B cell (primary cell): ENCODE results near the gene IGFBP7. TPM values are rescaled to one million over a fixed set of nuclear protein-coding genes. Genes with fewer than 3 reads are reported as not detected.

ENCODE experiments used
- ATAC-seq: fragments of 200-7000 bp; cut with Tn5 transposase; one replicate; pipeline ENCODE4 v1.10.0; 2021; ENCODE audit warnings: low read depth, mild to moderate bottlenecking, moderate number of reproducible peaks, moderate library complexity
- CTCF ChIA-PET: fragments of 350-600 bp; sonication (Branson Sonifier 250); formaldehyde crosslinking; loops from one replicate; lab custom pipeline; 2021; ENCODE audit warnings: antibody characterized with exemption, inconsistent platforms; lab: Charles Lee
- POLR2A ChIA-PET: fragments of 350-600 bp; sonication (Branson Sonifier 250); formaldehyde crosslinking; loops from one replicate; lab custom pipeline; 2021; ENCODE audit warnings: antibody characterized with exemption; lab: Charles Lee
- DNase-seq: peaks from one replicate; pipeline ENCODE4 v3.0.0; 2013
- H2AFZ ChIP-seq: 2 replicates; pipeline ENCODE4 v1.6.1; 2012; ENCODE audit warnings: mild to moderate bottlenecking, low read depth, low read length; ENCODE audit not compliant: insufficient read depth, poor library complexity, severe bottlenecking
- H3K27ac ChIP-seq, 2 donors: 1 replicate in 1 of 2; 2 replicates in 1 of 2; pipeline ENCODE4 v1.5.1; 2012 to 2013; ENCODE audit warnings: low read length in 2 of 2, mild to moderate bottlenecking in 2 of 2, moderate library complexity in 1 of 2
- H3K27me3 ChIP-seq, 4 experiments: fragments of 200-600 bp in 1 of 4; sonication (generic) in 1 of 4; replicated peaks in 1 of 4; 1 replicate in 2 of 4; 2 replicates in 2 of 4; pipeline versions ENCODE4 v1.6.1 to v1.7.0; 2013 to 2016; ENCODE audit warnings: low read length in 3 of 4, mild to moderate bottlenecking in 2 of 4, mixed read lengths in 1 of 4, moderate library complexity in 1 of 4; ENCODE audit not compliant: insufficient read depth in 4 of 4, control insufficient read depth in 3 of 4; ENCODE audit errors: control extremely low read depth in 1 of 4
- H3K36me3 ChIP-seq, 2 experiments: replicated peaks in 1 of 2; 1 replicate in 1 of 2; 2 replicates in 1 of 2; pipeline versions ENCODE4 v1.6.1 to v1.7.1; 2013; ENCODE audit warnings: low read length in 1 of 2; ENCODE audit not compliant: insufficient read depth in 2 of 2, control insufficient read depth in 1 of 2; ENCODE audit errors: control extremely low read depth in 1 of 2, extremely low read depth in 1 of 2
- H3K4me1 ChIP-seq, 2 donors: fragments of 200-600 bp in 1 of 2; sonication (generic) in 1 of 2; 1 replicate in 1 of 2; 2 replicates in 1 of 2; pipeline versions ENCODE4 v1.5.1 to v1.6.1; 2013 to 2017; ENCODE audit warnings: low read length in 2 of 2; ENCODE audit not compliant: control insufficient read depth in 2 of 2, insufficient read depth in 2 of 2
- H3K4me2 ChIP-seq: replicated peaks from 2 replicates; pipeline ENCODE3; 2012; ENCODE audit warnings: mild to moderate bottlenecking, low read depth, low read length; ENCODE audit not compliant: poor library complexity, severe bottlenecking
- H3K4me3 ChIP-seq, 5 experiments: fragments of 200-600 bp in 1 of 5; sonication (generic) in 1 of 5; 1 replicate in 3 of 5; 2 replicates in 2 of 5; pipeline versions ENCODE4 v1.5.1 to v1.7.0; 2011 to 2016; ENCODE audit warnings: low read length in 4 of 5, mild to moderate bottlenecking in 4 of 5, low read depth in 2 of 5, control low read depth in 1 of 5, moderate library complexity in 1 of 5; ENCODE audit not compliant: insufficient read depth in 1 of 5; ENCODE audit errors: control extremely low read depth in 1 of 5, extremely low read depth in 1 of 5
- H3K79me2 ChIP-seq: fragments of 200-600 bp; sonication (generic); one replicate; pipeline ENCODE4 v1.6.0; 2016; ENCODE audit warnings: low read length; ENCODE audit not compliant: control insufficient read depth, insufficient read depth
- H3K9ac ChIP-seq: fragments of 200-600 bp; sonication (generic); 2 replicates; pipeline ENCODE4 v1.6.1; 2017; ENCODE audit warnings: mild to moderate bottlenecking, low read length, moderate library complexity
- H3K9me3 ChIP-seq, 3 donors: one replicate each; pipeline versions ENCODE4 v1.6.1 to v1.7.1; 2013; ENCODE audit warnings: low read length in 2 of 3; ENCODE audit not compliant: control insufficient read depth in 2 of 3, insufficient read depth in 1 of 3; ENCODE audit errors: control extremely low read depth in 1 of 3
- H4K20me1 ChIP-seq: 2 replicates; pipeline ENCODE4 v1.6.0; 2012; ENCODE audit warnings: mild to moderate bottlenecking, low read length; ENCODE audit not compliant: insufficient read depth, control insufficient read depth, poor library complexity, severe bottlenecking
- H3K27ac Mint-ChIP-seq: one replicate; pipeline ENCODE4 v1.8.0; 2021; ENCODE audit warnings: mixed read lengths
- H3K27me3 Mint-ChIP-seq: one replicate; pipeline ENCODE4 v1.8.0; 2021; ENCODE audit warnings: mixed read lengths
- H3K4me1 Mint-ChIP-seq: one replicate; pipeline ENCODE4 v1.8.0; 2021; ENCODE audit warnings: mixed read lengths
- H3K4me3 Mint-ChIP-seq: one replicate; pipeline ENCODE4 v1.8.0; 2021; ENCODE audit warnings: mixed read lengths
- H3K9me3 Mint-ChIP-seq: one replicate; pipeline ENCODE4 v1.8.0; 2022; ENCODE audit warnings: mixed read lengths; ENCODE audit not compliant: insufficient read depth
- EZH2 ChIP-seq: IDR thresholded peaks from 2 replicates; pipeline ENCODE4 v1.6.1; 2012; ENCODE audit warnings: borderline replicate concordance, low read depth, mild to moderate bottlenecking, moderate library complexity, low read length; ENCODE audit not compliant: insufficient read depth, poor library complexity, severe bottlenecking
- WGBS: methylation state at CpG from one replicate; pipeline ENCODE4 v1.1.5; 2013; ENCODE audit warnings: missing lambda C conversion rate; ENCODE audit not compliant: insufficient coverage; 5-methylcytosine and 5-hydroxymethylcytosine counted together
- intact Hi-C: fragments of 100-400 bp; cut with micrococcal nuclease; formaldehyde crosslinking; loops from one replicate; pipeline ENCODE4 v1.10.0; 2022
- polyA plus RNA-seq: library from polyadenylated mRNA; depleted of rRNA; stranded (reverse); fragments of >200 nt; gene quantifications from 2 replicates; pipeline ENCODE4 v1.2.3, GENCODE V29; 2012
- total RNA-seq, 2 donors: library from RNA; stranded (reverse); fragments of 120-200 nt in 1 of 2; gene quantifications; 1 replicate in 1 of 2; 2 replicates in 1 of 2; pipeline versions ENCODE4 v1.2.3 to v1.2.4, GENCODE V29; 2013 to 2022
- TF ChIP-seq, protein P1 (sequence below): fragments of 200-600 bp; IDR thresholded peaks from one replicate; pipeline ENCODE4 v1.8.0; 2022; ENCODE audit warnings: antibody characterized with exemption, mild to moderate bottlenecking

IGFBP7 gene
- total and polyA plus RNA-seq, 2 donors (not counting 1 experiment from before 2014, with no cell fraction given) = 0.37 TPM; not detected in 1

DNA sequence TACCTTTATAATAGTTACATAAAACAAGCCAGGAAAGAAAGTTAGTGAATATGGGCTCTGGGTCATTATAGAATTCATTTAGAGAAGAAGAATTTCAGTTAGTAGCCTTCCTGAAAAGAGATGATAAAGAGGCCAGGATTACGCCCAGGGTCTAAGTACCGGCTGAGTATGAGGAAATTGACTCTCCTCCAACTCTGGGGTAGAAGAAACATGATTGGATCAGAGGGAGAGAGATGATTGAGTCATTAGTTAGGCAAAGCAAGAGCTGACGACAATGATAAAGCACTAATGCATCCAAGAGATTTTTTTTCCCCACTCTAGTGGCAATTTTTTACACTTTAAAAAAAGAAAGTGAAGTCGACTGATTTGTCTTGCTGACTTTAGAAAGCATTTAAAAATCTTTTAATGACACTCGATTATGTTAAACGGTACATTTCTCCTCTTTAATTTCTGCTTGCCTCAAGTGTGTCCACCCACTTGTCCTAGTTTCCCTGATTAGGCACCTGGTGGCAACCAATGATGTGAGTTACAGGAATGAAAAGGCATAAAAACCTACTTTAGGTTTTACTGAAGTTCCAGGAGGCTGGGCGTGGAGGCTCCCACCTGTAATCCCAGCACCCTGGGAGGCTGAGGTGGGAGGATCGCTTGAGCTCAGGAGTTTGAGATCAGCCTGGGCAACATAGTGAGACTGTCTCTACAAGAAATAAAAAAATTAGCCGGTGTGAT, 37.3 kb upstream of the IGFBP7 start:
- intact Hi-C loops = no loop called here
- whole genome bisulfite sequencing = 97% methylated on average over 5 of the region's 9 CpGs
- Histone ChIP-seq H3K27me3 (no peaks in the 10 kb centered on the region), H3K79me2 (no peaks in the 10 kb centered on the region), H3K4me1 (no peaks in the 10 kb centered on the region), H3K4me2 (no peak overlapping the region), H3K9ac (no peak overlapping the region), H2AFZ (no peak overlapping the region), H3K4me3 (no peak overlapping the region), H4K20me1 (no peaks in the 10 kb centered on the region), H3K27ac (no peak overlapping the region), H3K36me3 (no peaks in the 10 kb centered on the region), H3K9me3 (no peaks in the 10 kb centered on the region)
- no peaks in the 10 kb centered on the region for H3K4me1 Mint-ChIP-seq
- no peak for ATAC-seq
- peaks cover 5% of the 10 kb centered on the region for H3K27me3 Mint-ChIP-seq
- CTCF ChIA-PET = no interaction called here
- POLR2A ChIA-PET = no interaction called here
- H3K27ac Mint-ChIP-seq = no peak overlapping the region
- no peak for DNase-seq
- H3K4me3 Mint-ChIP-seq = no peak overlapping the region
- TF ChIP-seq EZH2 = no peak
- TF ChIP-seq, protein P1, sequence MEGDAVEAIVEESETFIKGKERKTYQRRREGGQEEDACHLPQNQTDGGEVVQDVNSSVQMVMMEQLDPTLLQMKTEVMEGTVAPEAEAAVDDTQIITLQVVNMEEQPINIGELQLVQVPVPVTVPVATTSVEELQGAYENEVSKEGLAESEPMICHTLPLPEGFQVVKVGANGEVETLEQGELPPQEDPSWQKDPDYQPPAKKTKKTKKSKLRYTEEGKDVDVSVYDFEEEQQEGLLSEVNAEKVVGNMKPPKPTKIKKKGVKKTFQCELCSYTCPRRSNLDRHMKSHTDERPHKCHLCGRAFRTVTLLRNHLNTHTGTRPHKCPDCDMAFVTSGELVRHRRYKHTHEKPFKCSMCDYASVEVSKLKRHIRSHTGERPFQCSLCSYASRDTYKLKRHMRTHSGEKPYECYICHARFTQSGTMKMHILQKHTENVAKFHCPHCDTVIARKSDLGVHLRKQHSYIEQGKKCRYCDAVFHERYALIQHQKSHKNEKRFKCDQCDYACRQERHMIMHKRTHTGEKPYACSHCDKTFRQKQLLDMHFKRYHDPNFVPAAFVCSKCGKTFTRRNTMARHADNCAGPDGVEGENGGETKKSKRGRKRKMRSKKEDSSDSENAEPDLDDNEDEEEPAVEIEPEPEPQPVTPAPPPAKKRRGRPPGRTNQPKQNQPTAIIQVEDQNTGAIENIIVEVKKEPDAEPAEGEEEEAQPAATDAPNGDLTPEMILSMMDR = no peak
- H3K9me3 Mint-ChIP-seq = no peaks in the 10 kb centered on the region

DNA sequence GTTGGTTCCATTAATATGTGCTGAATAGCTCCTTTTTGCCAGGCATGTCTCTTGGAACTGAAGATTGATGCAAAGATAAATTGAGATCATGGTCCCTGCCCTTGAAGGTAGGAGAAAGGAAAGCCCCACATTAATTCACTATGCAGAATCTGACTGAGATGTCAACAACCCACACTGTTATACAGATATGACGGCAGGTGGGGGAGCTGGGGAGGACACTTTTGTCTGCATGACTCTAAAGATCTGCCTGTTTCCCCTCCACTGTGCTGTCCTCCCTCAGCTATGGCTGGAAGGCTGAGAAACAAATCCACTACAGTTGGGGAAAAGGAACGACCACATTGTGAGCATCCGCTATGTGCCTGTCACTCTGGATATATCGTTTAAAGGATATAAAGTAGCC, 36.3 kb upstream of the IGFBP7 start:
- H3K9me3 ChIP-seq = no peaks in the 10 kb centered on the region
- no peaks in the 10 kb centered on the region for H3K27me3 ChIP-seq
- H3K4me3 ChIP-seq = no peak overlapping the region
- Mint-ChIP-seq H3K4me3 (no peak overlapping the region), H3K9me3 (no peaks in the 10 kb centered on the region), H3K4me1 (no peaks in the 10 kb centered on the region), H3K27ac (no peak overlapping the region), H3K27me3 (no peaks in the 10 kb centered on the region)
- H3K36me3 ChIP-seq = no peaks in the 10 kb centered on the region
- no peaks in the 10 kb centered on the region for H3K4me1 ChIP-seq
- 93% methylated on average over 4 of the region's 4 CpGs for WGBS
- no peaks in the 10 kb centered on the region for H4K20me1 ChIP-seq
- DNase-seq (no peak), ATAC-seq (no peak)
- no peak overlapping the region for H3K27ac ChIP-seq
- no peak overlapping the region for H3K9ac ChIP-seq
- H3K4me2 ChIP-seq = no peak overlapping the region
- intact Hi-C loops = no loop called here
- H2AFZ ChIP-seq = no peak overlapping the region
- CTCF ChIA-PET = no interaction called here
- H3K79me2 ChIP-seq = no peaks in the 10 kb centered on the region
- TF ChIP-seq, protein P1 = no peak
- TF ChIP-seq EZH2 = no peak
- POLR2A ChIA-PET = no interaction called here
